Mucosa of stomach (tissue), 1 donor: ENCODE results near the gene LMTK2.

Source experiments
- H3K27me3 ChIP-seq: one replicate; pipeline ENCODE4 v1.7.0; 2013; ENCODE audit warnings: mild to moderate bottlenecking, low read length; ENCODE audit not compliant: control insufficient read depth, insufficient read depth
- H3K36me3 ChIP-seq: one replicate; pipeline ENCODE4 v1.7.0; 2013; ENCODE audit warnings: low read length; ENCODE audit not compliant: control insufficient read depth, insufficient read depth
- H3K4me1 ChIP-seq: one replicate; pipeline ENCODE4 v1.7.0; 2013; ENCODE audit warnings: mild to moderate bottlenecking, low read length; ENCODE audit not compliant: control insufficient read depth, insufficient read depth
- H3K4me3 ChIP-seq: one replicate; pipeline ENCODE4 v1.7.0; 2013; ENCODE audit warnings: low read length
- H3K9ac ChIP-seq: one replicate; pipeline ENCODE4 v1.7.0; 2013; ENCODE audit warnings: mild to moderate bottlenecking, low read length, moderate library complexity
- H3K9me3 ChIP-seq: one replicate; pipeline ENCODE4 v1.7.0; 2013; ENCODE audit warnings: mild to moderate bottlenecking, low read length, moderate library complexity; ENCODE audit not compliant: control insufficient read depth
- donor health status: Pancreatic carcinoma.

Gene LMTK2

DNA sequence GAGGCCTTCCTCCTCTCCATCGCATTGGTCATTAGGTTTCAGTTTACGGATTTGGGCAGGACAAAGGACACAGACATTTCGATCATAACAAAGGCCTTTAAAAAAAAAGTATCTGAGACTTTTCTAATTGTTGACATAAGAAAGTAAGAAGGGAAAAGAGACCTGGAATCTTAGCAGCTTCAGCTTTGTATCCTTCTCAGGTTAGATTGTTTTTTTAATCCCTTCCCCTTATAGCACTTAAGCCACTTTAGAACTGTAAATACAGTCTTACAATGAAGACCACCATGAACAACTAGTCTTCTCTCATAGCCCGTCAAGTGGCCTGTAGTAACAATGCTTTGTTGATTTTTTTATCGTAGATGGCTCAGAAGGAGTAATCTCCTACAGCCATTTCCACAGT, 45.2 kb downstream of the LMTK2 start:
- Histone ChIP-seq H3K9me3 (no peaks in the 10 kb centered on the region), H3K27me3 (no peaks in the 10 kb centered on the region), H3K36me3 (no peaks in the 10 kb centered on the region), H3K4me3 (no peak overlapping the region), H3K9ac (no peak overlapping the region), H3K4me1 (no peaks in the 10 kb centered on the region)

DNA sequence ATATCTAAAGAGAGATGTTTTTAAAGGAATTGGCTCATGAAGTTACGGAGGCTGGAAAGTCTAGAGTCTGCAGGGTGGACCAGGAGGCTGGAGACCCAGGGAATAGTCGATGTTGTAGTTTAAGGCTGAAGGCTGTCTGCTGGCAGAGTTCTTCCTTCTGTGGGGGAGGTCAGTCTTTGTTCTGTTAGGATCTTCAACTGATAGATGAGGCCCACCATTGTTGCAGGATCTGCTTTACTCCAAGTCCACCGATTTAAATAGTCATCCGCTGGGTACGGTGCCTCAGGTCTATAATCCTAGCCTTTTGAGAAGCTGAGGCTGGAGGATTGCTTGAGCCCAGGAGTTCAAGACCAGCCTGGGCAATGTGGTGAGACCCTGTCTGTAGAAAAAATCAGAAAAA, 50.0 kb downstream of the LMTK2 start:
- H3K9ac ChIP-seq, result no peak overlapping the region
- H3K36me3 ChIP-seq, result no peaks in the 10 kb centered on the region
- no peak overlapping the region for H3K4me3 ChIP-seq
- no peaks in the 10 kb centered on the region for H3K4me1 ChIP-seq
- no peaks in the 10 kb centered on the region for H3K27me3 ChIP-seq
- H3K9me3 ChIP-seq, result no peaks in the 10 kb centered on the region

DNA sequence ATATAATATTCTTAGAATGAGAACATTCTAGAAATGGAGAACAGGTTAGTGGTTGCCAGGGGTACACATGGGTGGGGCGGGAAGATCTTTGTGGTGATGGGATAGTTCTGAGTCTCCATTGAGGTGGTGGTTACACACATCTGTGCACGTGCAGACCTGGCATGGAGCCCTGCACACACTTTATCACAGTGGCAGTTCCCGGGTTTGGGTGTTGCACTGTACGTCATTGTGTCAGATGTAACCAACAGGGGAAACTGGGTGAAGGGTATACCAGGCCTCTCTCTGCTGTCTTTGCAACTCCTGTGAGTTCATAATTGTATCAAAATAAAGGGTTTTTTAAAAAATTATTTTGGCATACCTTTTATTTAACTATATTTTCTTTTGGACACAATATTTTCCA, 51.1 kb downstream of the LMTK2 start:
- Histone ChIP-seq H3K4me1 (no peaks in the 10 kb centered on the region), H3K36me3 (no peaks in the 10 kb centered on the region), H3K4me3 (no peak overlapping the region), H3K9ac (no peak overlapping the region), H3K27me3 (no peaks in the 10 kb centered on the region), H3K9me3 (no peaks in the 10 kb centered on the region)

DNA sequence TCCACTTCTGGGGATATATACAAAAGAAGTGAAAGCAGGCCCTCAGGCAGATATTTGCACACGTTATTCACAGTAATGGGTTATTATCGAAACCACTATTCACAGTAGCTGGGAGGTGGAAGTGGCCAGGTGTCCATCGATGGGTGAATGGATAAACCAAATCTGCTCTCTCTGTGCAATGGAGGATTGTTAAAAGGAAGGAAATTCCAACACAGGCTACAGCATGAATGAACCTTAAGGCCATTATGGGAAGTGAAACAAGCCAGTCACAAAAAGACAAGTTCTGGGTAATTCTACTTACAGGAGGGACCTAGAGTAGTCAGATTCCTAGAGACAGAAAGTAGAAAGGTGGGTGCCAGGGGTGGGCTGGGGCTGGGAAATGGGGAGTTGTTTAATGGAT, 56.1 kb downstream of the LMTK2 start:
- Histone ChIP-seq H3K9me3 (no peaks in the 10 kb centered on the region), H3K4me3 (no peak overlapping the region), H3K36me3 (no peaks in the 10 kb centered on the region), H3K9ac (no peak overlapping the region), H3K27me3 (no peaks in the 10 kb centered on the region), H3K4me1 (no peaks in the 10 kb centered on the region)

DNA sequence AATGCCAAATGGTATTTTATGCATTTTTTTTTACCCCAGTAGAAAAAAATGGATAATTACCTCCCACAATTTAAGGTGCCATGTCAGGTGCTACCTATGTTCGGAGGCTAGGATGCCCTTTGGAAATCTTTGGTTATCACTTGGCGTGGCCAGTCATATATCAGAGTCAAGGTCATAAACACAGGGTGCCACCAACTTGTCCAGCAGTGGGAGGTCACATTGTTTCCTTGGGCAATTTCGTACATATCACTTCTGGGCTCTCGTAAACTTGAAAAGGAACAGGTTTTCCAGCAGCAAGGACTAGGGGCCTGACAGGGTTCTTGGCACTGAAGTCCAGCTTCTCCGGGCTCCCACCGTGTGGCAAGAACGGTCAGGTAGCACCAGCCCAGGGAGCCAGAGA, 56.6 kb downstream of the LMTK2 start:
- Histone ChIP-seq H3K4me3 (no peak overlapping the region), H3K4me1 (no peaks in the 10 kb centered on the region), H3K36me3 (no peaks in the 10 kb centered on the region), H3K9me3 (no peaks in the 10 kb centered on the region), H3K27me3 (no peaks in the 10 kb centered on the region), H3K9ac (no peak overlapping the region)

DNA sequence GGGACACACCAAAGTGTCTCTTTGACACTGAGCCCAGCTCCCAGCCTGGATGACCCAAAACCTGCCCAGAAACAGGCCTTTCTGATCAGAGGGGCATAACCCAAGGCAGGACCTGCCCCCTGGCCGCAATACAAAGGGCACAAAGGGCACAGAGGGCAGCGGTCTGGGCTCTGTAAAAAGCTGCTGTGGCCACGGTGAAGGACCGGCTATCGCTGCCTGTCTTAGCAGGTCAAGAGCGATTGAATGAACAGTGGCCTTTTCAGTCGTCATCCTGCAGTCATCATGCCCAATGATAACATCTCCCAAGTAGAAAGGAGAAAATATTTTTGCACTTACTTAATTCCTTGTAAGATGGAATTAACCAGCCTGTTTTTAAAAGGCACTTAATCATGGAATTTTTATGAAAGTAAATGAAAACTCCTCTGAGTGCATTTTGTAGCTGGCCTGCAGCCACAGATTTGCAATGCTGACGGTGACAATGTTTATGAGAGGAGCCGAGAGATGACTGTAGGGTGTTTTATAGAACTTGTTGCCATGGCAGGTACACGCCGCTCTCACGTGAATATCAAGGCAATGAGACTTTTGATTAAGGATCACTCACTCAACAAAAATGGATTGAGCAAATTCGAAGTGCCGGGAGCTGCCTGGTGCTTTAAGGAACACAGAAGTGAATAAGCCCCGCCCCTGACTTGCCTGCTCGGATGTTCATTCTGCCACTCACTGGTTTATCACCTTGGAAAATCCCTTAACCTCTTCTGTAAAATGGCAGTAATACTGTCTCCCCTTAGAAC, 57.2 kb downstream of the LMTK2 start:
- Histone ChIP-seq H3K4me3 (no peak overlapping the region), H3K36me3 (no peaks in the 10 kb centered on the region), H3K9me3 (no peaks in the 10 kb centered on the region), H3K27me3 (no peaks in the 10 kb centered on the region), H3K9ac (no peak overlapping the region), H3K4me1 (no peaks in the 10 kb centered on the region)

DNA sequence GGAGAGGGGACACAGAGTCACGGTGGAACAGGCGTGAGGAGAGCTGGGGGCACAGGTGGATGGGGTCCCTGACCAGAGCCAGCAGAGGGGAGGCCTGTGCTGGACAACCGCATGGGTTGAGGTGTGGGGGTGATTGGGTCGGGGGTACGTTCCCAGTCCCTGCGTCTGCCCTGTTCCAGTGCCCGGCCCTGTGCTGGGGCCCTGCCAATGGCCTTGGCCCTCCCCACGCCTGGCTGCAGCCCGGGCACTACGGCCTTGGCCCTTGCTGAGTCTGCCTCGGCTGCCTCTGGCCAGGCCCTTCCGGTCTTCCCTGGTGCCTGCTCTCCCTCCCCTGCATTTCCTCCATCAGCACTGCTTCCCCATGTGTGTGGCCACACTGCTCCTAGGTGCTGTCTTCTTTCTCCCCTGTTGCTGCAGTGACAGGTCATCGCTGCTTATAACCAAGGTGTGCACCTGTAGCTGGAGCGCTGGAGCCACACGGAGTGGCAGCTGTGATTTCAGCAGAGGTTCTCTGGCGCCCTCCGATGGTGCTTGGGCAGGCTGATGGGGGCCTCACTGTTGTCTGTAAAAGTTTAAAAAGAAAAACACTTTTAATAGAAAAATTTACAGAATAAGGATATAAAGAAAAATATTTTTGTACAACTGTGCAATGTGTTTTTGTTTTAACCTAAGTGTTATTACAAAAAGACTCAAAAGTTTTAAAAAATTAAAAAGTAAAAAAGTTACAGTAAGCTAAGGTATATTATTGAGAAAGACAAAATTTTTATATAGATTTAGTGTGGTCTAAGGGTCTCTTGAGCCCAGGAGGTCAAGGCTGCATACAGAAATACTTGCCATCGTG, 59.4 kb downstream of the LMTK2 start:
- Histone ChIP-seq H3K9ac (no peak overlapping the region), H3K27me3 (no peaks in the 10 kb centered on the region), H3K36me3 (no peaks in the 10 kb centered on the region), H3K4me1 (no peaks in the 10 kb centered on the region), H3K9me3 (no peaks in the 10 kb centered on the region), H3K4me3 (no peak overlapping the region)

DNA sequence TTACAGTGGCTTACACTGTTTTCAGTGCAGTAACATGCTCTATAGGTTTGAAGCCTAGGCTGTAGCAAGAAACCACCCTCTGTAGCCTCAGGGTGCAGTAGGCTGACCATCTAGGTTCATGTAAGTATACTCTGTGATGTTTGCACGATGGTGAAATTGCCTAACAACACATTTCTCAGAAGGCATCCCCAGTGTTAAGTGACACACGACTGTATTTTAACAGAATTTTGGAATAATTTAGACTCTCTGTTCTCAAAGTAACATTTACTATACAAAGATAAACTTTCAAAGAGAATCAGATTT, 60.0 kb downstream of the LMTK2 start:
- no peaks in the 10 kb centered on the region for H3K36me3 ChIP-seq
- H3K4me1 ChIP-seq, result no peaks in the 10 kb centered on the region
- no peaks in the 10 kb centered on the region for H3K27me3 ChIP-seq

DNA sequence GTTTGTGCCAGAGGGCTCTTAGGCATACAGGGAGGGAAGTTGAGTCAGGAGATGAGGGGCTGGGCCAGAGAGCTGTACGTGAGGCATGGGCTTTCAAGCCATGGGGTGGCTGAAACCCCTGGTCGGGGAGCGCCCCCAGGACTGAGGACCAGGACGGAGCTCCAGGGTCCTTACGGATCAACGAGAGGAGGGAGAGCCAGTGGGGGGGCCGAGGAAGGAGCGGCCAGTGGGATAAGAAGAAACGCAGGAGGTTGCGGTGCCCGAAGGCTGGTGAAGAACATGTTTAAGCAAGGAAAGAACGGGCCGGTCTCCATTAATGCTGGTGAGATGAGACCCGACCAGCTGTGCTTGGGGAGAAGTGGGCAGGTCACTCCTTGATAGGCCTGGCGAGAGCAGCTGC, 61.0 kb downstream of the LMTK2 start:
- no peaks in the 10 kb centered on the region for H3K9me3 ChIP-seq
- H3K36me3 ChIP-seq, result no peaks in the 10 kb centered on the region
- H3K27me3 ChIP-seq, result no peaks in the 10 kb centered on the region
- H3K4me3 ChIP-seq, result no peak overlapping the region
- H3K4me1 ChIP-seq, result no peaks in the 10 kb centered on the region
- H3K9ac ChIP-seq, result no peak overlapping the region

More for the DNA sequence above, 60.0 kb downstream of the LMTK2 start:
- Histone ChIP-seq H3K9me3 (no peaks in the 10 kb centered on the region), H3K9ac (no peak overlapping the region), H3K4me3 (no peak overlapping the region)

DNA sequence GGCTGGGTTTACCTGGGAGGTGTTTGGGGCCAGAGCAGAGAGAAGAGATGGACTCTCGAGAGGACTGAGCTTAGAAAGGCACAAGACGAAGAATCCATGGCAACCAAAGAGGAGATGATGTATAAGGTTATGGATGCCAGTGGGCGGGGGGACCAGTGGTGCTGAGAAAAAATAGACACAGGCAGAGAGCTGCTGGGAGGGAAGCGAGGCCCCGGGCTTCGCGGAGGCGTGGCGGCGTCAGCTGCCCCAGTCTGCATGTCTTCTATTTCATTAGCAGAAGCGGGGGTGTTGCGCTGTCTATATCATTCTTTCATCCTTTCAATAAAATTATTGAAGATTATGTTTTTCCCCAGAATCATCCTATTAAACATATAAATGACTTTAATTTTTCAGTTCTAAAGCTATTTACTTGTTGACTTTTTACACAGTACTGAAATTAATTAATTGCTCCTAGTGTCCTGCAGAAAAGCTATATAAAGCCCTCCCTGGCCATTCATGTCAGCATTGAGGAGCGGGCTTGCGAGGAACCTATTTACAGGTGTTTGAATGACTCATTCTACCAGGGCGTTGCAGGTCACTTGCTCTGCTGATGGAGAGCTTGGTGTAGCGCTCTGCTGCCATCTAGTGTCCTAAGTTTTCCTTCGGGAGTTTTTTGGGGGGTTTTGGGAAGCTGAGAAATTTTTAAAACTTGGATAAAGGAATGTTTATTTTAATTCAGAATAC, 61.7 kb downstream of the LMTK2 start:
- Histone ChIP-seq H3K4me1 (no peaks in the 10 kb centered on the region), H3K4me3 (no peak overlapping the region)

DNA sequence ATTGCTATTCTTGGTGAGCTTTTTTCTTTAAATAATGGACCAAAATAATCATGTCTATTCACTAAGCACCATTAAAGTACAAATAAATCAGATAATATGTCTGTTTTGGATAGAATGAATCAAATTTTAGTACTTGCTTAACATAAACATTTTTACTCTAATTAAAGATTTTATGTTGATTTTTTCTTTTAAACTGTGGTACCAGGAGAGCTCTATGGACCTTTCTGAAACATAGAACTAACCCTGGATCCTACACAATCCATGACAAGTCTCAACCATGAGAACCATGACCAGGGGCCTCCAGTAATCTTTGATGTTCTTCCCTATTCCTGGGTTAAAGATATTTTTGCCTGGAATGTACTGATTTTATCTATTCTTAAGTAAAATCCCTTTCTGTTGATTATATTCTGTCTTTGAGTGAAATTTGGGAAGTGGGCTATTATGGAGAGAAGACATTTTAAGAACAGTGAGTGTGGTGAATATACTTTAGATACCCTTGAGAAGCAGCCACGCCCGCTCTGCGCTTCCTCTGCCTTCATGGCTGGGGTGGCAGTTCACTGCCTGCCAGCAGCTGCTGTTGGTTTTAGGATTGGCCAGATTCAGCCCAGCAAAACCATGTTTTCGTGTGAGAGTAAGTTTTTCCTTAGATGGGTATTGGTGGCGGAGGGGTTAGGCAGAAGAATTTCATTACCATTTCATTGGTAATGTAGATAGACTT, 62.4 kb downstream of the LMTK2 start:
- H3K36me3 ChIP-seq, result no peaks in the 10 kb centered on the region
- H3K4me1 ChIP-seq, result no peaks in the 10 kb centered on the region
- H3K9ac ChIP-seq, result no peak overlapping the region
- H3K9me3 ChIP-seq, result no peaks in the 10 kb centered on the region
- H3K4me3 ChIP-seq, result no peak overlapping the region
- H3K27me3 ChIP-seq, result no peaks in the 10 kb centered on the region

More for the DNA sequence above, 61.7 kb downstream of the LMTK2 start:
- no peak overlapping the region for H3K9ac ChIP-seq
- H3K9me3 ChIP-seq, result no peaks in the 10 kb centered on the region
- no peaks in the 10 kb centered on the region for H3K36me3 ChIP-seq
- H3K27me3 ChIP-seq, result no peaks in the 10 kb centered on the region
